Ishikawa (cell line): ENCODE measurements around the gene KCNAB1.

ENCODE experiments used
- EP300 ChIP-seq: IDR thresholded peaks from 2 replicates; pipeline ENCODE4 v1.6.1; 2012; ENCODE audit warnings: borderline replicate concordance
- RAD21 ChIP-seq: IDR thresholded peaks from 2 replicates; pipeline ENCODE4 v1.6.1; 2012; ENCODE audit warnings: low read depth
- TCF12 ChIP-seq: IDR thresholded peaks from 2 replicates; pipeline ENCODE4 v1.6.1; 2012; ENCODE audit warnings: low read depth

- TF ChIP-seq EP300 (no peak), TCF12 (no peak), RAD21 (no peak)
Observed at GRCh38 chr3:156131241-156131640, 10.9 kb downstream of the KCNAB1 start.
